HG03196 (cell line): ENCODE data around the gene LMO2.
"Not testable (repeated sequence)": the region's sequence is repeated elsewhere in the genome, so short reads cannot be mapped to it uniquely, and the experiment has no call there.

ENCODE experiments used
- ATAC-seq: cut with Tn5 transposase; IDR thresholded peaks from one replicate; pipeline ENCODE4 v1.9.1; 2021; ENCODE audit not compliant: unreplicated experiment

LMO2 gene

GRCh38 chr11:33827206-33827605 lies 64.7 kb downstream of the LMO2 start:
- ATAC-seq, result no peak

DNA sequence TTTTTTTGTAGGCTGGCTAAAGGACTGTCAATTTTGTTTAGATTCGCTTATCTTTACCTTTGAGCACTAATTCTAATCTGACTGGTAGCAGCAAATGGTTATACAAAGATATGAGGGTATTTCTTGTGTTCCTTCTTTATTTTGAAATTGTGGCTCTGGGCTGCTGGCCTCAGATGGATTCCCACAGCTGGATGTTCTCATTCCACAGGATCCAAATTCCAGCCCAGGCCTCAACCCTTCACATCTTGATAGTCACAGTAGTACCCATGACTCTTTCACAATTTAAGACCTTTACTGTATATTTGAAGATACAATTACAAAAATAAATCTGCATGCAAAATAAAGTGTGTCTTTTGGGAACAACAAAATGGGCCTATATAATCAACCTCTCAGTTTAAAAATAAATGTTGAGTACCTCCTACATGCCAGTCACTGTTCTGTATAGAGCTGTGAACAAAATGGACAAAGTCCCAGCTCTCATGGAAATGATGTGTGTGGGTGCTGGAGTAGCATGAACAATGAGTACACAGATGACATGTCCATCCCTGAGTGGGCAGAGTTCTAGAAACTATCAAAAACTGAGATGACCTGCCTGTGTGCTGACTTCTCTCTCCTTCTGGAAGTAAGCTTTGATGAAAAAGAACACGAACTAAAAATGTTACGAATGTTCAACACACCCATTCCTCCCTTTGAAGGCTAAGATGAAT lies 65.9 kb downstream of the LMO2 start:
- ATAC-seq, result no peak

DNA sequence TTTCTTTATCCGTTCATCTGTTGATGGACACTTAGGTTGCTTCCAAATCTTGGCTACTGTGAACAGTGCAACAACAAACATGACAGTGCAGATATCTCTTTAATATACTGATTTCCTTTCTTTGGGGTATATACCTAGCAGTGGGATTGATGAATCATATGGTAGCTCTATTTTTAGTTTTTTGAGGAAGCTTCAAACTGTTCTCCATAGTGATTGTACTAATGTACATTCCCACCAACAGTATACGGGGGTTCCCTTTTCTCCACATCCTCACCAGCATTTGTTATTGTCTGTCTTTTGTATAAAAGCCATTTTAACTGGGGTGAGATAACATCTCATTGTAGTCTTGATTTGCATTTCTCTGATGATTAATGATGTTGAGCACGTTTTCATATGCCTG lies 68.9 kb downstream of the LMO2 start:
- ATAC-seq, result not testable (repeated sequence)

GRCh38 chr11:33819278-33820035 lies 72.4 kb downstream of the LMO2 start:
- no peak for ATAC-seq
